ENCODE measurements around the gene SLC12A4. TPM values are rescaled to one million over a fixed set of nuclear protein-coding genes. Genes with fewer than 3 reads are reported as not detected.
"Not testable (repeated sequence)": the region's sequence is repeated elsewhere in the genome, so short reads cannot be mapped to it uniquely, and the experiment has no call there.

The SLC12A4 gene
- total RNA-seq, 1 experiment from 2014 or later: 107 TPM

DNA sequence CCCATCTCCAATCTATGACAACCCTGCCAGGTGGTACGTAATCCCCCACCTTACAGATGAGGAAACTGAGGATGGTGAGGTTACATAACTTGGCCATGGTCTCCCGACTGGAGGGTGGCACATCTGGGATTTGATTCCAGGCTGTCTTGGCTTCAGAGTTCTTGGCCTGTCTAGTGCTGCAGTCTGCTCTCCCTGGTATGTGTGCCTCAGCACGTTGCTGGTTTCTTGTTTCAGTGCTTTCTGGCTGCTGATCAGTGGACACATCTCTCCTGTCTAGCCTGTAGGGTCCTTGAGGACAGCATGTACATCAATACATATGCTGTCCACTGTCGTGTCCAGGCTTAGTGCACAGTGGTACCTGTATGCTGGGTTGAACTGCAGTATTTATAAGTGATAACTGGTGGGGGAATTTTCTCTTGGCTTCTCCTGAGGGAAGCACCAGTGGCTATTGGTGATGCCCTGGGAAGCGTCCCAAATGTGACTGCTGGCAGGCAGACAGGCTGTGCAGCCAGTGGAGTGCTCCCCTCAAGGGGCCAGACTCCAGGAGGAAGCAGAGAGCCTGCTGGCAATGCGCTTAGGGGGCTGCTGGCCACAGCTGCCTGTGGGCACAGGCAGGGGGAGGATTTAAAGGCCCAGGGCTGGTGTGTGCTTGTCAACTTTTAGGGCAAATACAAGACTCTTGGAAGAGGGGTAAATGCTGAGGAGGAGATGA is 51.1 kb downstream of the SLC12A4 start:
- ChIA-PET CTCF (interaction anchor here (0.8 to 1.7 kb wide), 7 partner anchors 10 to 147 kb away, joined by 3 to 12 read pairs (median 4); no protein-coding TSS in a partner anchor), POLR2A (interaction anchor here (0.7 to 1.6 kb wide), 6 partner anchors 18 to 73 kb away, joined by 3 to 10 read pairs (median 4); partner anchors contain the start of genes PSKH1 and PSMB10)
- H3K9me3 Mint-ChIP-seq (ENCODE audit: unreplicated experiment): no peaks in the 10 kb centered on the region
- H3K4me1 Mint-ChIP-seq (ENCODE audit: insufficient read depth, unreplicated experiment): peaks cover 15% of the 10 kb centered on the region
- intact Hi-C loops (cut with micrococcal nuclease): loop anchor here (5.0 kb wide), 1 partner anchor 75 kb away; the partner anchor contains the start of gene THAP11
- peaks cover 21% of the 10 kb centered on the region for H3K36me3 Mint-ChIP-seq (ENCODE audit: insufficient read depth, unreplicated experiment)
- no peaks in the 10 kb centered on the region for H3K27me3 Mint-ChIP-seq (ENCODE audit: insufficient read depth, unreplicated experiment)
- H3K4me3 Mint-ChIP-seq (ENCODE audit: unreplicated experiment): no peak overlapping the region
- no peak for DNase-seq (ENCODE audit: unreplicated experiment)
- TF ChIP-seq, protein P1, sequence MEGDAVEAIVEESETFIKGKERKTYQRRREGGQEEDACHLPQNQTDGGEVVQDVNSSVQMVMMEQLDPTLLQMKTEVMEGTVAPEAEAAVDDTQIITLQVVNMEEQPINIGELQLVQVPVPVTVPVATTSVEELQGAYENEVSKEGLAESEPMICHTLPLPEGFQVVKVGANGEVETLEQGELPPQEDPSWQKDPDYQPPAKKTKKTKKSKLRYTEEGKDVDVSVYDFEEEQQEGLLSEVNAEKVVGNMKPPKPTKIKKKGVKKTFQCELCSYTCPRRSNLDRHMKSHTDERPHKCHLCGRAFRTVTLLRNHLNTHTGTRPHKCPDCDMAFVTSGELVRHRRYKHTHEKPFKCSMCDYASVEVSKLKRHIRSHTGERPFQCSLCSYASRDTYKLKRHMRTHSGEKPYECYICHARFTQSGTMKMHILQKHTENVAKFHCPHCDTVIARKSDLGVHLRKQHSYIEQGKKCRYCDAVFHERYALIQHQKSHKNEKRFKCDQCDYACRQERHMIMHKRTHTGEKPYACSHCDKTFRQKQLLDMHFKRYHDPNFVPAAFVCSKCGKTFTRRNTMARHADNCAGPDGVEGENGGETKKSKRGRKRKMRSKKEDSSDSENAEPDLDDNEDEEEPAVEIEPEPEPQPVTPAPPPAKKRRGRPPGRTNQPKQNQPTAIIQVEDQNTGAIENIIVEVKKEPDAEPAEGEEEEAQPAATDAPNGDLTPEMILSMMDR (IDR thresholded peaks at IDR 0.05; ENCODE audit: unreplicated experiment): no peak
- H3K27ac Mint-ChIP-seq (ENCODE audit: low read depth, unreplicated experiment): peak overlapping the region; percentile 65
- no TSS peak for BruUV-seq (replicated peaks)

DNA sequence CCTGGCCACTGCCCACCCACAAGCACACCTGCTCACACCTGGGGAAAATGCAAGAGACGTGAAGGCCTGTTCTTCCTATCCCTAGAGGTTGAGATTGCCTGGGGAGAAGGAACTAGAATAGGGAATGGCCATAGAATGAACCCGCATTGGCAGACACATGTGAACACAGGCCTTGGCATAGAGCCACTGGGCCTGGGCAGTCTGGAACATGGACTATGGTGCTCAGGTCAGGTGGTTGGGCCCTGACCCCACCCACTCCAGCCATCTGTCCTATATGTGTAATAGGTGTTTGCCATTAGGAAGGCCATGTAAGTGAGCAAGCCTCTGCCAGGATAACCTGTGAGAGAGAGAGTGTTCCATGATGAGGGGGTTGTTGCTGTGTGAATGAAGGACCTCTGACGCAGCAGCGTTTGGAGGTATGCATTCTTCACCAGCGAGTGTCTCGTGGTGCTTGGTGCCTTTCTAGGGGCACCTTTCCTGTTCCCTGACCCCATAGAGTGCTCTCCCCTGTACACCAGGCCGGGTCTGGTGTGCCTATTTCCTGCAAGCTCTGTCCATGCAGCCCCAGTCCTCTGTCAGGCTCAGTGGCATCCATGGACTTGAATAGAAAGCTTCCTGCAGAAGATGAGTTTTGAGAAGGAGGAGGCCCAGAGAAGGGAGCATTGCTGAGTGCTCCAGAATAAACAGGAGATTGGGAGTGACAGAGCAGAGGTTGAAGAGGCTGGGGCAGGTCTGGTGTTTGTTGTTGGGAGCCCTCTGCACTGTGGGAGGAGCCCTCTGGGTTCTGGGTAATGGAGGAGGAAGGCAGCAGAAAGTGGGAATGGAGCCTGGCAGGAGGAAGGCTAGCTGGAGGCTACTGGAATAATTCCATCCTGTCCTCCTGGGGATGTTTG is 52.4 kb downstream of the SLC12A4 start:
- DNase-seq (ENCODE audit: unreplicated experiment): no peak
- CTCF ChIA-PET: interaction anchor here (0.6 to 1.6 kb wide), 8 partner anchors 12 to 607 kb away, joined by 3 to 4 read pairs (median 3); no protein-coding TSS in a partner anchor

DNA sequence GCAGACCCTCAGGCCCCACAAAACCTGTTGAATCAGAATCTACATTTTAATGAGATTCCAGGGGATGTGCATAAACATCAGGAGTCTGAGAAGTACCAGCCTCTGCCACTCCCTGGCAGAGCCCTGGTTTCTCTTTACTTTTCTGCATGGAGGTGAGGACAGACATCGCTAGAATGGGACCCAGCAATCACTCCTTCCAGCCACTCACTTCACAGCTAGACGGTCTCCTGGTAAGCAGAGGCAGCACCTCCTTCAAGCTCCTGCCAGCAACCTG is 53.0 kb downstream of the SLC12A4 start:
- H3K27ac Mint-ChIP-seq (ENCODE audit: low read depth, unreplicated experiment); H3K9me3 Mint-ChIP-seq (ENCODE audit: unreplicated experiment); H3K27me3 Mint-ChIP-seq (ENCODE audit: insufficient read depth, unreplicated experiment); H3K4me3 Mint-ChIP-seq (ENCODE audit: unreplicated experiment); DNase-seq (ENCODE audit: unreplicated experiment); BruUV-seq (replicated peaks): not testable (repeated sequence)
- ChIA-PET CTCF (interaction anchor here (0.6 to 1.6 kb wide), 7 partner anchors 11 to 607 kb away, joined by 3 to 4 read pairs (median 3); no protein-coding TSS in a partner anchor), POLR2A (interaction anchor here (0.7 to 1.9 kb wide), 4 partner anchors 14 to 151 kb away, joined by 3 to 7 read pairs (median 3); partner anchors contain the start of genes PSKH1 and PSMB10)
- intact Hi-C loops (cut with micrococcal nuclease): loop anchor here (5.0 kb wide), 1 partner anchor 73 kb away; the partner anchor contains the start of gene THAP11
- peaks cover 26% of the 10 kb centered on the region for H3K36me3 Mint-ChIP-seq (ENCODE audit: insufficient read depth, unreplicated experiment)
- H3K4me1 Mint-ChIP-seq (ENCODE audit: insufficient read depth, unreplicated experiment): peaks cover 15% of the 10 kb centered on the region

More for the DNA sequence above, 52.4 kb downstream of the SLC12A4 start:
- Mint-ChIP-seq H3K27ac (ENCODE audit: low read depth, unreplicated experiment) (no peak overlapping the region), H3K36me3 (ENCODE audit: insufficient read depth, unreplicated experiment) (peaks cover 21% of the 10 kb centered on the region), H3K27me3 (ENCODE audit: insufficient read depth, unreplicated experiment) (no peaks in the 10 kb centered on the region), H3K4me3 (ENCODE audit: unreplicated experiment) (no peak overlapping the region), H3K4me1 (ENCODE audit: insufficient read depth, unreplicated experiment) (peaks cover 15% of the 10 kb centered on the region), H3K9me3 (ENCODE audit: unreplicated experiment) (no peaks in the 10 kb centered on the region)
- BruUV-seq (replicated peaks): no TSS peak
- POLR2A ChIA-PET: interaction anchor here (0.5 to 1.9 kb wide), 4 partner anchors 20 to 200 kb away, joined by 3 to 7 read pairs (median 3); partner anchors contain the start of genes PSKH1 and PSMB10
- TF ChIP-seq, protein P1 (IDR thresholded peaks at IDR 0.05; ENCODE audit: unreplicated experiment): no peak
- intact Hi-C loops (cut with micrococcal nuclease): loop anchor here (5.0 kb wide), 1 partner anchor 74 kb away; the partner anchor contains the start of gene THAP11

GRCh38 chr16:67914758-67915495 is 53.5 kb downstream of the SLC12A4 start:
- DNase-seq (ENCODE audit: unreplicated experiment): no peak
- ChIA-PET CTCF (interaction anchor here (0.6 to 1.6 kb wide), 10 partner anchors 12 to 606 kb away, joined by 3 to 4 read pairs (median 3); no protein-coding TSS in a partner anchor), POLR2A (interaction anchor here (0.7 to 1.9 kb wide), 4 partner anchors 14 to 151 kb away, joined by 3 to 7 read pairs (median 3); partner anchors contain the start of genes PSKH1 and PSMB10)
- no peak overlapping the region for H3K27ac Mint-ChIP-seq (ENCODE audit: low read depth, unreplicated experiment)
- H3K4me1 Mint-ChIP-seq (ENCODE audit: insufficient read depth, unreplicated experiment): peaks cover 15% of the 10 kb centered on the region
- intact Hi-C loops (cut with micrococcal nuclease): loop anchor here (5.0 kb wide), 1 partner anchor 73 kb away; the partner anchor contains the start of gene THAP11
- no peaks in the 10 kb centered on the region for H3K9me3 Mint-ChIP-seq (ENCODE audit: unreplicated experiment)
- no peak overlapping the region for H3K4me3 Mint-ChIP-seq (ENCODE audit: unreplicated experiment)
- TF ChIP-seq, protein P1 (IDR thresholded peaks at IDR 0.05; ENCODE audit: unreplicated experiment): no peak
- BruUV-seq (replicated peaks): no TSS peak
- no peaks in the 10 kb centered on the region for H3K27me3 Mint-ChIP-seq (ENCODE audit: insufficient read depth, unreplicated experiment)
- peaks cover 29% of the 10 kb centered on the region for H3K36me3 Mint-ChIP-seq (ENCODE audit: insufficient read depth, unreplicated experiment)

Measured in MCF 10A (cell line).